ENCODE results near the gene SSR2.

- TF ChIP-seq CTCF (IDR thresholded peaks at IDR 0.05 in 8 of 11, conservative IDR thresholded peaks at IDR 0.05 in 3 of 11), result no peak
- TF ChIP-seq POLR2A (IDR thresholded peaks at IDR 0.05), result no peak
- TF ChIP-seq POLR2AphosphoS5 (IDR thresholded peaks at IDR 0.05), result no peak
Observed at GRCh38 chr1:156051011-156051725, 30.4 kb upstream of the SSR2 start.
